NCI-H748 (cell line): ENCODE results near the gene CCNT2.
"Not testable (repeated sequence)": the region's sequence is repeated elsewhere in the genome, so short reads cannot be mapped to it uniquely, and the experiment has no call there.

Source experiments
- DNase-seq: peaks from one replicate; lab custom pipeline; 2025; ENCODE audit not compliant: unreplicated experiment; lab: John Stamatoyannopoulos, UW

CCNT2 gene

GRCh38 chr2:134918526-134919340 is at the start of gene CCNT2:
Gene CCNT2 (plus strand): TSS chr2:134918822. CDS start chr2:134918855, 33 bp downstream.
- DNase-seq: peak; percentile 98

- DNase-seq: no peak
Observed at GRCh38 chr2:134869946-134870736, 48.5 kb upstream of the CCNT2 start.

- no peak for DNase-seq
Observed at GRCh38 chr2:134873152-134873551, 45.5 kb upstream of the CCNT2 start.

GRCh38 chr2:134875309-134875708 is 43.3 kb upstream of the CCNT2 start:
- no peak for DNase-seq

- no peak for DNase-seq
Observed at GRCh38 chr2:134882773-134883172, 35.8 kb upstream of the CCNT2 start.

GRCh38 chr2:134883552-134884293 is 34.9 kb upstream of the CCNT2 start:
- DNase-seq: no peak

- no peak for DNase-seq
Observed at GRCh38 chr2:134884435-134884834, 34.2 kb upstream of the CCNT2 start.

- no peak for DNase-seq
Observed at GRCh38 chr2:134892282-134893035, 26.2 kb upstream of the CCNT2 start.

GRCh38 chr2:134897932-134898331 is 20.7 kb upstream of the CCNT2 start:
- DNase-seq: peak; percentile 12

- DNase-seq: no peak
Observed at GRCh38 chr2:134899204-134899603, 19.4 kb upstream of the CCNT2 start.

GRCh38 chr2:134900151-134900550 is 18.5 kb upstream of the CCNT2 start:
- DNase-seq: no peak

- not testable (repeated sequence) for DNase-seq
Observed at GRCh38 chr2:134903701-134904100, 14.9 kb upstream of the CCNT2 start.

- DNase-seq: no peak
Observed at GRCh38 chr2:134905168-134905567, 13.5 kb upstream of the CCNT2 start.

- DNase-seq: no peak
Observed at GRCh38 chr2:134906726-134907125, 11.9 kb upstream of the CCNT2 start.

- not testable (repeated sequence) for DNase-seq
Observed at GRCh38 chr2:134907441-134908116, 11.0 kb upstream of the CCNT2 start.

- no peak for DNase-seq
Observed at GRCh38 chr2:134910763-134911399, 7.7 kb upstream of the CCNT2 start.

- DNase-seq: no peak
Observed at GRCh38 chr2:134911400-134911785, 7.2 kb upstream of the CCNT2 start.

- no peak for DNase-seq
Observed at GRCh38 chr2:134912361-134912760, 6.3 kb upstream of the CCNT2 start.

- peak; percentile 19 for DNase-seq
Observed at GRCh38 chr2:134917360-134917865, 1.2 kb upstream of the CCNT2 start.
